SKM-1 treated with dmso at 0.1 percent for 144 hours (cell line): ENCODE measurements around the gene CRYL1.
A peak's percentile ranks its signal among the peaks of the same experiment; 100 is the strongest.

Experiments used
- DNase-seq: peaks from one replicate; lab custom pipeline; 2025; ENCODE audit not compliant: unreplicated experiment; lab: John Stamatoyannopoulos, UW

The CRYL1 gene

DNA sequence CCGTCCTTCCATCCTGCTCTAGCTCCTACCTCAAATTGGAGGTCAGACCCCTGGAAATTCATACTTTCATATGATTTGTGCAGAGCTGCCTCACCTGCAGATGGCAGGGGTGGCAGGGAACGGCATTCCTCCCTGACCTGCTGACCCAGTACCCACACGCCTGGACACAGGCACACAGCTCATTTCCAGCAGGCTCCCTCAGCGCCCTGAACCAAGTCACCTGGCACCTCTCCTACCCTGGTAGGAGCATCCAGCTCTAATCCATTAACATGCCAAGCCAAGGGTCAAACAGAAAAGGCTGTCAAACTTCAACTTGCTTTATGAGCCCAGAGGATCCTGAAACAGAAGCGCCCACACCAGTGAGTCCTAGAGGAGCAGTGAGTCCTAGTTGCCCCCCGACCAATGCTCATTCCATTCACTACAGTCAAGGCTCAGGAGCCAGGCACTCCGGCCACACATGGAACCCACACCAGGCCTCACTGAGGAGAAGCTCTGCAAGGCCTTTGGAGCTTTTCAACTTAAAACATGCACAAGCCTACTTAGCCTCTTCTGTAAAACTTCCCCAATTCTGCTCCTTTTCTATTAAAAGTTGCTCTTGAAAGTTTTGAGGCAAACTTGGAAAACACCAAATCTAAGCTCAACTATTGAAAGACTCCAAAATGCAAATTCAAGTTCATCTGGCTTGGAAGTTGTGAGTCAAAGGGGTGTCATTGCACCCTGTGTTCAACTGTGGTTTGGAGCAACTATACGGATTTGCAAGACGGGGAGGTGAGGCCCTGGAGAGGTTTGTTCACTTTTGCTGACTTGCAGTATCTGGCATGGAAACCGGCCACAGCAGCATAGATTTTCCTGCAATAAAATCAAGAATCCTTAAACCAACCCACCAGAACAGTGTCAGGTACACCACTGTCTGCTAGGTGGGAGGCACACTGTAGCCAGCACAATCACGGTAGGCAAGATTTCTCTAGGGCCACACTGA, 96.7 kb downstream of the CRYL1 start:
- DNase-seq = no peak

DNA sequence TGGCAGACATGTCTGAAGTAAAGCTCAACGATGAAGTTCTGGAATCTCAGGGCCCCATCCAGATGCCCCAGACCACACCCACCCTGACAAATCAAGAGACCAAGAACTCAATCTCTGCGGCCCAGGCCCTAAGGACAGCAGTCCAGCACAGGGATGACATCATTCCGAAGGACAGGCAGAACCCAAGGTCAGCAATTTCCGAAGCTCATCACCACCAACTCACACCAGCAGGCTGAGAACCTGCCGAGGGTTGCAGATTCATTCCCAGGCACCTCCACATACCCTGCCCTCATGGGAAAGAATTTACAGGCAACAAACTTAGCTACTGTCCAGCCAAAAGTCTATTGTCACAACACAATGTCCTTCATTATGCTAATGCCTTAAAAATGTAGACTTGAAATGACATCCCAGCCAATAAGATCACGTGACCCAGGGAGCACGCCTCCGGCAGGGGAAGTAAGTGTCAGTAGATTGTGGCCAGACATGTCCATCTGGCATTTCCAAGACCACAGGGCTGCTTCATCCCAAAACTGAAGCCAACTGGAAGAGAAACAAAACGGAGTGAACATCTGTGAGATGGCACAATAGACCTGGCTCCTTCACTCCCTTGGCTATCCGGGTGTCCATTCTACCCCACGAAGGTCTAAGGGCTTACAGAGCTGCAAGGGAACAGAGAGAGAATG, 98.8 kb downstream of the CRYL1 start:
- no peak for DNase-seq

GRCh38 chr13:20425819-20426219, 99.8 kb downstream of the CRYL1 start:
- no peak for DNase-seq

GRCh38 chr13:20424949-20425348, 100.7 kb downstream of the CRYL1 start:
- no peak for DNase-seq

DNA sequence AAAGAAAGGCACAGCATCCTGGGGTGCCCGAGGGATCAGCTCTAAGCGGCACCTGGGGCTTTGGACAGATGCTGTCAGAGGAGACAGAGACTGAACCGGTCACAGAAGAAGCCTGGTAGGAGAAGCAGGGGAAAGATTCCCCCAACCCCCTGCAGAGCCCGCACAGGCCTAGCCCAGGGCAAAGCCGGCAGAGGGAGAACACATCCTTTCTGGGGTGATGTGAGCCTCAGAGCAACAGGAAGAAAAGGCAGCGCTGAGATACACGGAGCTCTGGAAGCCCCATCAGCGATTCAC, 101.2 kb downstream of the CRYL1 start:
- no peak for DNase-seq

- no peak for DNase-seq
Measured at GRCh38 chr13:20422362-20422761, 103.3 kb downstream of the CRYL1 start.

DNA sequence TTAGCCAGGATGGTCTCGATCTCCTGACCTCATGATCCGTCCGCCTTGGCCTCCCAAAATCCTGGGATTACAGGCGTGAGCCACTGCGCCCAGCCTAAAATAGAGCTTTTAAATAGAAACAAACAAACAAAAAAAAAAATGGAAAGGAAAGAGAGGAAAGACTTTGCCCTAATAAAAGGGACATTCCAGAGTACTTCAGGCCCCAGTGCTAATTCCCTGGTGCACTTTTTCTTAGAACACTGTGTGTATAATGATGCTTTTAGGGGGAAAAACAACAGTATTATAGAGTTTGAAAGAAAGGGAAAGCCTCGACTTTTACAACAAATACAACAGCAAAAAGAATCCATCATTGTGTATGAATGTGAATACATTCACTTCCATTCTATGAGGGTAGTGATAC, 104.7 kb downstream of the CRYL1 start:
- no peak for DNase-seq

- no peak for DNase-seq
Measured at GRCh38 chr13:20418953-20419352, 106.7 kb downstream of the CRYL1 start.

- no peak for DNase-seq
Measured at GRCh38 chr13:20416223-20416745, 109.4 kb downstream of the CRYL1 start.

- DNase-seq = no peak
Measured at GRCh38 chr13:20415694-20416107, 110.0 kb downstream of the CRYL1 start.

DNA sequence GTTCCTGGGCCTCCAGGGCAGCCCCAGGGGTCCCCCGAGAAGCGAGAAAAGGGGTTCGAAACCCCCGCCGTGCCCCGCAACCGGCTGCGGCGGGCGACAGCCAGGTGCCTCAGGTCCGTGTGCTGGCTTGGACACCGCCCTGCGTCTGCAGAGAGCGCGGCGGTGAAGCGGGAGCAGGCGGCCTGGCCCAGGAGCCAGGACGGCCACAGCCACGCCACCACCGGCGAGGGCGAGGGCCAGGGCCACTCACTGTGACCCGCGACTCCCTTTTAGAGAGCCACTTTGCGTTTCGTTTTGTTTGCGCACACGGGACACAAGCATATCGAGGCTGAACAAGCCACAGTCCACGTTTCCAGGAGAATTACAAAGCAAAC, 110.4 kb downstream of the CRYL1 start:
- no peak for DNase-seq

- DNase-seq = no peak
Measured at GRCh38 chr13:20414546-20415305, 110.9 kb downstream of the CRYL1 start.

- DNase-seq = no peak
Measured at GRCh38 chr13:20412691-20413355, 112.8 kb downstream of the CRYL1 start.

DNA sequence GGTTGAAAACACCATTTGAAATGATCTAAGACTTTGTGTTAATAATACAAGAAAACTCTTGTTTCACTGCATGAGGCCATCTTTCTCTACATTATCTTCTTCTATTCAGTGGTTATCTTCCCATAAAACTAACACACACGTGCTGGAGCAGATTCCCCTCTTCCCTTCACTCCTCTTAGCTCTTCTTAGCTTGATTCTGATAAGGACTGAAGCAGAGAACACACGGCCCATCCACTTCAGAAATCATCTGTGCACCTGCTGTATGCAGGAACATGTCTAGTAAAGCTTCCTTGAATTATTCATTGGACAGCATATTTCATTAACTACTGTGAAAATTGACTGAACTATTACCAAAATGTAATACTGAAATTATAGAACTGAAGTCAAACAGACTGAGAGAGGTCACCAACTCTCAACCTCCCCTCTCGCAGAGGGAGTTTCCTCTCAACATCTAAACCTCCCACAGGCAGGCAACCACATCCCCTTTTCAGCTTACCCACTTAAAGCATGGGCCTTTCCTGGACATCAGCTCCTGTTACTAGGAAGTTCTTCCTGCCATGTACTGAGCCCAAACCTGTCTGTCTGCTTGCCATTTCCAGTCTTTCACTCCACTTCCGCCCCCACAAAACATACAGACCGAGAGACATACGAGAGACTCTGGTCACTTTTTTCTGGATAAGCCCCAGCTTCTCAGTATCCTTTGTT, 113.9 kb downstream of the CRYL1 start:
- peak; percentile 83 for DNase-seq

DNA sequence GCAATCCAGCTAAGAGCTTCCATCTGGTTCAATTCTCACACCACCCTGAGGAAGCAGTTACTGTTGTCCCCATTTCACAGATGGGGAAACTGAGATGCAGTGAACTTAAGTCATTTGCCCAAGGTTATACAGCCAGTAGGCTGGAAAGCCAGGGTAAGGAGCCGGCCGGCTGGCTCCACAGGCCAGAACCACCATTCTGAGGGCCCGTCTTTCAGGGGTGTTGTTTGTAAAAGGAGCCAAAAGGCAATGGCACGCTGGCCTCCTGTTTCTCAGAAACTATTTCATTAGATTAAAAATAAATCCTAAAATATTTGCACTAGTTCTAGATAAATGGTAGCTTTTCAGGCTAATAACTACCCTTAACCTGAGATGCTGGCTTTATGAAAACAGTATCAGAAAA, 114.9 kb downstream of the CRYL1 start:
- no peak for DNase-seq

GRCh38 chr13:20408181-20408580, 117.5 kb downstream of the CRYL1 start:
- DNase-seq = no peak

- no peak for DNase-seq
Measured at GRCh38 chr13:20407759-20408158, 117.9 kb downstream of the CRYL1 start.

DNA sequence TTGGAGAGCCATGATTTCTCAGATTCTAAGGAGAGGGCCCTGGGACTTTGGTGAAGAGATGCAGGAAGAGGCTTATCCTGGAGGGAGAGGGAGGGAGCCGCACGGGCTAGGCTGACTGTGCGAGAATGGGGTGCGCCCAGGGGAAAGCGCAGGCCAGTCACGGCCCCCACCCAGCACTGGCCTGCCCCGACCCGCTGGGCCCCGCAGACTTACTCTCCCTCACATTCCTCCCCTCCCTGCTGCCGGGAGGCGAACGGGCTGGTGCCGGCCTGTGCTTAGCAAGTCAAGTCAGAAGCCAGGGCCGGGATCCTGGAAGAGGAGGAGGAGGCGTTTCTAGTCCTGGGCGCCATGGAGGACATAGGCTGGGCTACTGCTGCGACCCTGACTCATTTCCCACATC, 120.0 kb downstream of the CRYL1 start:
- DNase-seq = no peak

DNA sequence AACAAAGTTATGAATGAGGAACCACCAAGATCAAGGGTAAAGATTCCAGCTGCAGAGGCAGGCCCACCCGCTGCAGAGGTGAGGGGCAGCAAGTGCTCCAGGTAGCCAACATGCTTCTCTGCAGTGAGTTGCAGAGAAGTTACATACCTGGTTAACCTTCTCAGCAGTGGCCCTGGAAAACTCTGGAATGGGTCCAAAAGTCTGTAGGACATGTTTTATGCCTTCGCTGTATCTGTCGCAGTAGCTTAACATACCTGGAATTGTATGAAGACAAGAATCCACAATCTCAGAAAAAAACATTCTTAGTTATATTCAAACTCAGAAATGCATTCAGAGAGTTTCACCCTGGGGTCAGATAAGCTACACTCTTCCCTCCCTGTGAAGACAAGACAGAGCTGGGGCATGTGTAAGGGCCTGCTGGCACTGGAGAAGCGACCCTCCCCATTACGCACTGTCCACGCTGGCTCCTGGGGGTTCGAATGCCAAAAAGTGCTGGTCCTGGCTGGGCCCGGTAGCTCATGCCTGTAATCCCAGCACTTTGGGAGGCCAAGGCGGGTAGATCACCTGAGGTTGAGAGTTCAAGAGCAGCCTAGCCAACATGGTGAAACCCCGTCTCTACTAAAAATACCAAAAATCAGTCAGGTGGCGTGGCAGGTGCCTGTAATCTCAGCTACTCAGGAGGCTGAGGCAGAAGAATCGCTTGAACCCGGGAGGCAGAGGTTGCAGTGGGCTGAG, 121.0 kb downstream of the CRYL1 start:
- DNase-seq = no peak

DNA sequence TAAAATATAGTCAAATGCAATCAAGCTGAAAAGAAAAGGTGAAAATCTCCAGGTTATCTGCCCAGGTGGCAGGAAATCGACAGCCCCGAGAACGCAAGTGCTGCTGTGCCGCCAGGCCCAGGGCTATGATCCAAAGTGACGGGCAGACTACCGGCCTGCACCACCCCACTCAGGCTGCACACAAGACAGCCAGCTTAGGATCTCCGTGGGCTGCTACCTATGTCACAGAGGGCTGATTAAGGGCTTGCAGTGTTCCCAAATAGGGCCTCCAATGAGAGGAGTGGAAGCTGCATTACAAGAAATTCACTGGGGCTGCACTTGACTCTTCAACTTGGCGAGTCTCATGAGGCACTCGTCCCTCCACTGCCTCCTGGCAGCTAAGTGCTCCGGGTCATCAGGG, 121.8 kb downstream of the CRYL1 start:
- no peak for DNase-seq
